ENCODE measurements around the gene CSNK1E.

The CSNK1E gene

GRCh38 chr22:38247713-38248112, 69.5 kb downstream of the CSNK1E start:
- no peak for DNase-seq

GRCh38 chr22:38246692-38247091, 70.5 kb downstream of the CSNK1E start:
- DNase-seq = no peak

DNA sequence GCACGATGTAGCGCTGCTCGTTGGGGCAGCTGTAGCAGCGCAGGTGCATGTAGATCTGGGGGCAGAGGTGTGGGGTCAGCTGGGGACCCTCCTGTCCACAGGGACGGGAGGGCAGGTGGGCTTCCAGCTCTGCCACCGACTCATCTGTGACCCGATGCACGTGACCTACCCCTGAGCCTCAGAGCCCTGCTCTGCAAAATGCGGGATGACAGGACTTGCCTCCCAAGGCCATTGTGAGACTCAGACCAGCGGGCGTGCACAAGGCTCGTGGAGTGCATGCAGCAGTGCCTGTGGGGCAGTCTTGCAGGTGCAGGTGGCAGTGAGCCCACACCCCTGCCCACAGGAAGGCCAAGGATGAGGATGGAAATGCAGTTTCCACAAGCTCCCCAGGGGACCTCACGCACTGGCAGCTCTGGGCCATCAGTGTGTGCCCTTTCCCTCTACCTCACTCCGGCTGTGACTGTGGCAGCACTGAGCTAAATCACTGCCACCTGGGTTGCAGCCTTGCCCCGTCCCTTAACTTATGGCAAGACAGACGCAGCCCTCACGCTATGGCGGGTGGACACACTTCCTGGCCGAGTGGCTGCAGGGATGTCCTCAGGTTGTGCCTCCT, 71.1 kb downstream of the CSNK1E start:
- no peak for DNase-seq

DNA sequence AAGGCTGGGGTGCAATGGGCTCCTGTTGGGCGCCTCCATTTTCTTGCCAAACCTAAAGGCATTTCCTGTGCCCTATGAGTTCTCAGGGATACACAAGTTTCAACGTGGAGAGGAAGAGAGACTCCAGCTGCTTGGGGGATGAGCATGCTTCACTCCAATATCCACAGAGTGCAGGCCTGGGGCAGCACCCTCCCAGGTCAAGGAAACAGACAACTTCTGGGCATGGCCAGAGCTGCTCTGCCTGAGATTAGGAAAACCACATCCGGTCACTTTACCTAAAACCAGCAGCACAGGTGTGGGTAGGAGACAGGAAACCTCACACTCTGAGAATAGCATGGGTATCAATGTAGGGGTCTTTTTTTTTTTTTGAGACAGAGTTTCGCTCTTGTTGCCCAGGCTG, 73.1 kb downstream of the CSNK1E start:
- DNase-seq = no peak

DNA sequence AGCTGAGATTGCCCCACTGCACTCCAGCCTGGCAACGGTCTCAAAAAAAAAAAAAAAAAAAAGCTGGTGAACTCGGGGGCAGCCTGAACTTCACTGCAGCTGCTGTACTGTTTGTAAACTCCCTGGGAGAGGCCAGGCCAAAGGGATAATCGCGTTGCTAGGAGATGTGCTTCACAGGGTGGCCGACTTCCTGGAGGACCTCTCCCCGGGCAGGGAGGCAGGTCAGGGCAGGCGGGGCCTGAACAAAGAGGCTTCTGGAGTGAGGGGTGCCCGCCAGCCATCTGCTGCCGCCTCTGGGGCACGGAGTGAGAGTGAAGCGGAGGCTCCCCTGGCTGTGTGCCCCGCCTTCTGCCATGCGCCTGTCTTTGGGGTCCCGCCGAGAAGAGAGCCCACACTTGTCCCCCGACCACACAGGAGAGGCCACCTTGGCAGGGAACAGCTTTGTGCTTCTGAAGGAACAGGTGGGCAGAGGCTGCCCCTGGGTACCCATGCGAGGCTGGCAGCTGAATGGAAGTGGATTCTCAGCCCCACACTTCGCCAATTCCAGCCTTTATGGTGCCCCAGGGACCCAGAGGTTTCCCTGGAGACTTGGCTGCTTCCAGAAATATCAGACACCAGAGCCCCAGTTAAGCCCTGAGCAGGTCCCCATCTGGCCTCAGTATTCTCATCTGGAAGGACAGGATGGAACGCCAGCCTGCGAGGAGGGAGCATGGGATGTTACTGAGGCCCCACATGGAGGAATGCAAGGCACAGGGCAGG, 74.0 kb downstream of the CSNK1E start:
- DNase-seq = no peak

- no peak for DNase-seq
Measured at GRCh38 chr22:38240734-38241252, 76.4 kb downstream of the CSNK1E start.
